Bone marrow (tissue), 2 donors: ENCODE measurements around the gene OXA1L.
A peak's percentile ranks its signal among the peaks of the same experiment; 100 is the strongest.
"Not testable (repeated sequence)": the region's sequence is repeated elsewhere in the genome, so short reads cannot be mapped to it uniquely, and the experiment has no call there.

Source experiments
- DNase-seq, 2 donors: peaks; one replicate each; lab custom pipeline; 2025; lab: John Stamatoyannopoulos, UW

Gene OXA1L

GRCh38 chr14:22766457-22767322, at the start of gene OXA1L:
Gene OXA1L (plus strand): TSS chr14:22766688. CDS start chr14:22766702, 14 bp downstream.
- DNase-seq = peak; percentile 82 to 94

- no peak for DNase-seq
Measured at GRCh38 chr14:22718091-22718490, 48.4 kb upstream of the OXA1L start.

- DNase-seq = no peak
Measured at GRCh38 chr14:22721213-22721612, 45.3 kb upstream of the OXA1L start.

GRCh38 chr14:22723815-22724214, 42.7 kb upstream of the OXA1L start:
- no peak for DNase-seq

GRCh38 chr14:22724847-22725246, 41.6 kb upstream of the OXA1L start:
- DNase-seq = not testable (repeated sequence)

GRCh38 chr14:22725374-22725773, 41.1 kb upstream of the OXA1L start:
- not testable (repeated sequence) for DNase-seq

- DNase-seq = no peak
Measured at GRCh38 chr14:22726012-22726411, 40.5 kb upstream of the OXA1L start.

GRCh38 chr14:22732062-22732461, 34.4 kb upstream of the OXA1L start:
- not testable (repeated sequence) for DNase-seq

- DNase-seq = no peak
Measured at GRCh38 chr14:22733829-22734228, 32.7 kb upstream of the OXA1L start.

- DNase-seq = no peak
Measured at GRCh38 chr14:22735096-22735495, 31.4 kb upstream of the OXA1L start.

GRCh38 chr14:22736384-22736783, 30.1 kb upstream of the OXA1L start:
- DNase-seq = not testable (repeated sequence)

- DNase-seq = no peak
Measured at GRCh38 chr14:22737052-22737451, 29.4 kb upstream of the OXA1L start.

- DNase-seq = no peak
Measured at GRCh38 chr14:22739423-22739822, 27.1 kb upstream of the OXA1L start.

GRCh38 chr14:22740020-22740419, 26.5 kb upstream of the OXA1L start:
- DNase-seq = no peak

GRCh38 chr14:22747769-22748168, 18.7 kb upstream of the OXA1L start:
- DNase-seq = no peak

- no peak for DNase-seq
Measured at GRCh38 chr14:22748206-22748605, 18.3 kb upstream of the OXA1L start.

GRCh38 chr14:22748631-22749068, 17.8 kb upstream of the OXA1L start:
- peak in 1 of 2 donors; percentile 73 for DNase-seq

- no peak for DNase-seq
Measured at GRCh38 chr14:22752422-22752821, 14.1 kb upstream of the OXA1L start.

- no peak for DNase-seq
Measured at GRCh38 chr14:22753586-22753985, 12.9 kb upstream of the OXA1L start.

GRCh38 chr14:22757972-22758650, 8.4 kb upstream of the OXA1L start:
- not testable (repeated sequence) for DNase-seq

GRCh38 chr14:22761734-22762133, 4.8 kb upstream of the OXA1L start:
- no peak for DNase-seq

GRCh38 chr14:22764382-22764781, 2.1 kb upstream of the OXA1L start:
- no peak for DNase-seq

- no peak for DNase-seq
Measured at GRCh38 chr14:22767323-22767589, 768 bp downstream of the OXA1L start.
